Measurements from ENCODE around the gene C6orf132. TPM values are rescaled to one million over a fixed set of nuclear protein-coding genes. Genes with fewer than 3 reads are reported as not detected.
A peak's percentile ranks its signal among the peaks of the same experiment; 100 is the strongest.

C6orf132 gene
- total RNA-seq, 1 experiment from 2014 or later, result 48.4 TPM

GRCh38 chr6:42125663-42126062 lies 16.8 kb downstream of the C6orf132 start:
- Histone ChIP-seq H3K18ac (ENCODE audit: insufficient read length, low read depth, low read length) (no peak overlapping the region), H4K91ac (ENCODE audit: insufficient read length, low read depth, low read length) (no peak overlapping the region), H2BK120ac (ENCODE audit: low read depth, low read length, poor library complexity, severe bottlenecking) (no peak overlapping the region), H2AK5ac (ENCODE audit: insufficient read length, low read length) (no peak overlapping the region), H4K20me1 (ENCODE audit: control insufficient read depth, insufficient read depth, insufficient read length) (no peaks in the 10 kb centered on the region), H3K4me2 (ENCODE audit: insufficient read depth, insufficient read length, low read length) (no peak overlapping the region), H3K23ac (ENCODE audit: insufficient read length, low read depth, low read length) (no peak overlapping the region), H3K27me3 (ENCODE audit: insufficient read depth, low read length) (no peaks in the 10 kb centered on the region), H3K4ac (ENCODE audit: low read depth, low read length) (no peak overlapping the region), H4K5ac (ENCODE audit: insufficient read length, low read depth, low read length) (no peak overlapping the region), H3T11ph (ENCODE audit: low read length) (no peak overlapping the region), H3K9ac (ENCODE audit: extremely low read depth, insufficient read length, low read length) (no peak overlapping the region), H3K23me2 (ENCODE audit: insufficient read length, low read depth, low read length, poor library complexity, severe bottlenecking) (no peaks in the 10 kb centered on the region), H3K4me1 (ENCODE audit: insufficient read depth, low read length) (no peaks in the 10 kb centered on the region), H2AFZ (ENCODE audit: low read length) (no peak overlapping the region), H3K14ac (ENCODE audit: insufficient read depth, low read length) (no peak overlapping the region), H3K27ac (ENCODE audit: insufficient read length, low read depth, low read length) (no peak overlapping the region), H3K9me3 (ENCODE audit: control insufficient read depth, low read depth, low read length) (no peaks in the 10 kb centered on the region), H2BK5ac (ENCODE audit: insufficient read length, low read length) (no peak overlapping the region), H4K8ac (replicated peaks; ENCODE audit: insufficient read length, low read depth, low read length) (no peak overlapping the region), H3K56ac (ENCODE audit: insufficient read length, low read depth, low read length) (no peak overlapping the region), H3K79me1 (ENCODE audit: insufficient read depth, low read depth, low read length, poor library complexity, severe bottlenecking) (no peaks in the 10 kb centered on the region), H2BK15ac (ENCODE audit: low read depth, low read length) (no peak overlapping the region), H2BK12ac (ENCODE audit: insufficient read length, low read depth, low read length) (no peak overlapping the region), H2BK20ac (ENCODE audit: low read depth, low read length, poor library complexity, severe bottlenecking) (no peak overlapping the region), H3K79me2 (ENCODE audit: insufficient read depth, low read length) (0 out of 2 replicates have a peak, but pooled peaks cover 3% of the 10 kb centered on the region)
- TF ChIP-seq CTCF (conservative IDR thresholded peaks at IDR 0.05), result no peak
- Mint-ChIP-seq H3K9me3 (no peaks in the 10 kb centered on the region), H3K4me3 (no peak overlapping the region), H3K27ac (peak overlapping the region in 1 of 3 experiments; percentile 44; a peak in 1 of 7 replicates), H3K36me3 (ENCODE audit: insufficient read depth in 1 of 3, low read depth in 3 of 3) (peaks cover 40 to 77% (median 68%) of the 10 kb centered on the region in 3 experiments), H3K27me3 (ENCODE audit: low read depth) (no peaks in the 10 kb centered on the region), H3K4me1 (0 out of 4 replicates have a peak, but pooled peaks cover 0 to 3% of the 10 kb centered on the region in 2 experiments)
- no CpG with 5 or more reads among the region's 3 CpGs for WGBS (ENCODE audit: extremely low coverage, insufficient read length, low lambda C conversion rate)
- DNase-seq, result no peak
